Small intestine (tissue), 7 donors: Measurements from ENCODE around the gene STUB1. TPM values are rescaled to one million over a fixed set of nuclear protein-coding genes. Genes with fewer than 3 reads are reported as not detected.
A peak's percentile ranks its signal among the peaks of the same experiment; 100 is the strongest.

Experiments
- DNase-seq, 2 donors: peaks; one replicate each; pipeline versions ENCODE4 v3.0.0 to v3.0.0-alpha.2; 2013
- FAIRE-seq: peaks from 2 replicates; lab custom pipeline; 2012; peaks lifted over from hg19 to GRCh38; lab: Jason Lieb, UNC
- H3K27ac ChIP-seq, 3 donors: one replicate each; pipeline ENCODE4 v1.5.1; 2013; ENCODE audit warnings: low read length in 2 of 3, mild to moderate bottlenecking in 2 of 3, control low read depth in 1 of 3, inconsistent platforms in 1 of 3, low read depth in 1 of 3, moderate library complexity in 1 of 3
- H3K27me3 ChIP-seq, 3 donors: one replicate each; pipeline ENCODE4 v1.6.1; 2013; ENCODE audit warnings: low read length in 3 of 3, inconsistent platforms in 1 of 3; ENCODE audit not compliant: control insufficient read depth in 3 of 3, insufficient read depth in 3 of 3
- H3K36me3 ChIP-seq, 3 donors: one replicate each; pipeline ENCODE4 v1.6.1; 2013; ENCODE audit warnings: low read length in 3 of 3, inconsistent platforms in 1 of 3, low read depth in 1 of 3, mild to moderate bottlenecking in 1 of 3, moderate library complexity in 1 of 3; ENCODE audit not compliant: control insufficient read depth in 3 of 3, insufficient read depth in 2 of 3
- H3K4me1 ChIP-seq, 3 donors: one replicate each; pipeline ENCODE4 v1.6.1; 2013; ENCODE audit warnings: low read length in 2 of 3, inconsistent platforms in 1 of 3, low read depth in 1 of 3, mild to moderate bottlenecking in 1 of 3, moderate library complexity in 1 of 3; ENCODE audit not compliant: control insufficient read depth in 3 of 3, insufficient read depth in 2 of 3
- H3K4me3 ChIP-seq, 3 donors: one replicate each; pipeline ENCODE4 v1.5.1; 2013; ENCODE audit warnings: low read length in 3 of 3, control low read depth in 1 of 3, inconsistent platforms in 1 of 3, low read depth in 1 of 3, mild to moderate bottlenecking in 1 of 3, moderate library complexity in 1 of 3
- H3K9me3 ChIP-seq, 2 donors: one replicate each; pipeline ENCODE4 v1.6.1; 2013; ENCODE audit warnings: low read depth in 1 of 2, low read length in 1 of 2; ENCODE audit not compliant: control insufficient read depth in 2 of 2, insufficient read depth in 1 of 2
- WGBS, 3 donors: extraction: QIAGEN DNeasy Blood & Tissue Kit; methylation state at CpG; one replicate each; pipeline ENCODE4 v1.1.7; 2013; 5-methylcytosine and 5-hydroxymethylcytosine counted together
- polyA plus RNA-seq, 4 donors: library from polyadenylated mRNA; stranded (reverse) in 3 of 4; unstranded in 1 of 4; fragments of 200-250 nt in 3 of 4; fragments of 120-200 nt in 1 of 4; gene quantifications; one replicate each; pipeline versions ENCODE4 v1.2.1 to v1.2.3, GENCODE V29; 2013
- donor health status: healthy with polysubstance abuse.
- donor health status: control.
- donor health status: control.
- donor health status: Bipolar disorder and iron deficiency.
- donor health status: healthy.

STUB1 gene
- polyA plus RNA-seq, 4 donors = 66.2 to 122 (median 118) TPM

GRCh38 chr16:641326-642188 lies 38.7 kb upstream of the STUB1 start, which contains the start of gene MCRIP2:
Gene MCRIP2, plus strand, starts transcription at chr16:641828. Its CDS starts 164 bp downstream, at chr16:641992.
- DNase-seq (peak; percentile 87 to 94), FAIRE-seq (no peak)
- H3K9me3 ChIP-seq = no peaks in the 10 kb centered on the region
- WGBS, 3 donors = 1 to 3% (median 1%) methylated on average over 60 to 81 of the region's 81 CpGs
- no peaks in the 10 kb centered on the region for H3K27me3 ChIP-seq
- H3K4me3 ChIP-seq = peak within 1 kb of the TSS; percentile 69 to 97 (median 94)
- H3K27ac ChIP-seq = peak within 1 kb of the TSS; percentile 88 to 91 (median 91)
- peaks cover 0 to 38% (median 0%) of the 10 kb centered on the region in 3 donors for H3K36me3 ChIP-seq
- H3K4me1 ChIP-seq = peaks cover 0 to 52% (median 5%) of the 10 kb centered on the region in 3 donors

- Histone ChIP-seq H3K4me3 (peak overlapping the region; percentile 69 to 97 (median 94)), H3K36me3 (peaks cover 0 to 47% (median 0%) of the 10 kb centered on the region in 3 donors), H3K27ac (peak overlapping the region; percentile 88 to 91 (median 91)), H3K27me3 (no peaks in the 10 kb centered on the region), H3K4me1 (peaks cover 0 to 58% (median 5%) of the 10 kb centered on the region in 3 donors), H3K9me3 (no peaks in the 10 kb centered on the region)
- 3 to 5% (median 5%) methylated on average over 54 to 72 of the region's 72 CpGs for WGBS, 3 donors
- FAIRE-seq = no peak
- peak; percentile 74 to 84 for DNase-seq
These were observed 37.8 kb upstream of the STUB1 start for GRCh38 chr16:642189-643049.

- H3K4me3 ChIP-seq = peak overlapping the region; percentile 62 to 94 (median 77)
- no peaks in the 10 kb centered on the region for H3K27me3 ChIP-seq
- H3K9me3 ChIP-seq = no peaks in the 10 kb centered on the region
- DNase-seq (no peak), FAIRE-seq (no peak)
- H3K36me3 ChIP-seq = peaks cover 0 to 53% (median 0%) of the 10 kb centered on the region in 3 donors
- 52 to 71% (median 70%) methylated on average over 12 to 13 of the region's 13 CpGs for WGBS, 3 donors
- H3K4me1 ChIP-seq = peaks cover 0 to 58% (median 5%) of the 10 kb centered on the region in 3 donors
- H3K27ac ChIP-seq = peak overlapping the region; percentile 88 to 91 (median 91)
These were observed 37.2 kb upstream of the STUB1 start for GRCh38 chr16:643050-643368.

- no peak overlapping the region for H3K4me3 ChIP-seq
- 80 to 88% (median 84%) methylated on average over 12 of the region's 12 CpGs for WGBS, 3 donors
- peak overlapping the region; percentile 4 to 65 (median 35) for H3K27ac ChIP-seq
These were observed 35.7 kb upstream of the STUB1 start for GRCh38 chr16:644556-644955.

GRCh38 chr16:645852-646678 lies 34.1 kb upstream of the STUB1 start:
- peaks cover 0 to 61% (median 5%) of the 10 kb centered on the region in 3 donors for H3K4me1 ChIP-seq
- FAIRE-seq = no peak
- H3K36me3 ChIP-seq = peaks cover 0 to 68% (median 0%) of the 10 kb centered on the region in 3 donors
- no peaks in the 10 kb centered on the region for H3K9me3 ChIP-seq
- H3K4me3 ChIP-seq = peak overlapping the region in 1 of 3 donors; percentile 22
- H3K27me3 ChIP-seq = no peaks in the 10 kb centered on the region
- peak overlapping the region; percentile 86 to 98 (median 97) for H3K27ac ChIP-seq
- WGBS, 3 donors = 36 to 66% (median 50%) methylated on average over 30 to 32 of the region's 32 CpGs
- peak; percentile 81 to 88 for DNase-seq

More at GRCh38 chr16:644556-644955, 35.7 kb upstream of the STUB1 start:
- peaks cover 0 to 60% (median 0%) of the 10 kb centered on the region in 3 donors for H3K36me3 ChIP-seq
- DNase-seq (no peak), FAIRE-seq (no peak)
- H3K4me1 ChIP-seq = peaks cover 0 to 63% (median 5%) of the 10 kb centered on the region in 3 donors
- H3K9me3 ChIP-seq = no peaks in the 10 kb centered on the region
- H3K27me3 ChIP-seq = no peaks in the 10 kb centered on the region

- DNase-seq = no peak
- H3K4me1 ChIP-seq = peaks cover 0 to 61% (median 5%) of the 10 kb centered on the region in 3 donors
- H3K9me3 ChIP-seq = no peaks in the 10 kb centered on the region
- H3K4me3 ChIP-seq = no peak overlapping the region
- H3K27ac ChIP-seq = peak overlapping the region; percentile 86 to 98 (median 97)
- H3K27me3 ChIP-seq = no peaks in the 10 kb centered on the region
- 47 to 75% (median 52%) methylated on average over 19 to 22 of the region's 22 CpGs for WGBS, 3 donors
- no peak for FAIRE-seq
- peaks cover 0 to 75% (median 0%) of the 10 kb centered on the region in 3 donors for H3K36me3 ChIP-seq
These were observed 33.5 kb upstream of the STUB1 start for GRCh38 chr16:646679-647172.

GRCh38 chr16:647173-647902 lies 32.9 kb upstream of the STUB1 start:
- Histone ChIP-seq H3K36me3 (peaks cover 0 to 81% (median 0%) of the 10 kb centered on the region in 3 donors), H3K27ac (peak overlapping the region; percentile 86 to 98 (median 97)), H3K27me3 (no peaks in the 10 kb centered on the region), H3K4me1 (peaks cover 0 to 61% (median 5%) of the 10 kb centered on the region in 3 donors), H3K4me3 (peak overlapping the region; percentile 6 to 42 (median 28)), H3K9me3 (no peaks in the 10 kb centered on the region)
- FAIRE-seq (no peak), DNase-seq (peak; percentile 16 to 52)
- WGBS, 3 donors = 28 to 66% (median 38%) methylated on average over 24 to 25 of the region's 25 CpGs
